H1 (cell line): Measurements from ENCODE around the gene SPATS2.
"Not testable (repeated sequence)": the region's sequence is repeated elsewhere in the genome, so short reads cannot be mapped to it uniquely, and the experiment has no call there.

Experiments used
- EZH2 ChIP-seq: fragments of 200-600 bp; sonication (generic); IDR thresholded peaks from 2 replicates; pipeline ENCODE4 v1.7.1; 2012; ENCODE audit warnings: low read depth, mild to moderate bottlenecking, moderate library complexity, low read length, inconsistent platforms; ENCODE audit not compliant: severe bottlenecking
- TBP ChIP-seq: IDR thresholded peaks from 2 replicates; pipeline ENCODE4 v1.6.1; 2011; ENCODE audit warnings: low read depth, low read length, improper control_type of control experiment

DNA sequence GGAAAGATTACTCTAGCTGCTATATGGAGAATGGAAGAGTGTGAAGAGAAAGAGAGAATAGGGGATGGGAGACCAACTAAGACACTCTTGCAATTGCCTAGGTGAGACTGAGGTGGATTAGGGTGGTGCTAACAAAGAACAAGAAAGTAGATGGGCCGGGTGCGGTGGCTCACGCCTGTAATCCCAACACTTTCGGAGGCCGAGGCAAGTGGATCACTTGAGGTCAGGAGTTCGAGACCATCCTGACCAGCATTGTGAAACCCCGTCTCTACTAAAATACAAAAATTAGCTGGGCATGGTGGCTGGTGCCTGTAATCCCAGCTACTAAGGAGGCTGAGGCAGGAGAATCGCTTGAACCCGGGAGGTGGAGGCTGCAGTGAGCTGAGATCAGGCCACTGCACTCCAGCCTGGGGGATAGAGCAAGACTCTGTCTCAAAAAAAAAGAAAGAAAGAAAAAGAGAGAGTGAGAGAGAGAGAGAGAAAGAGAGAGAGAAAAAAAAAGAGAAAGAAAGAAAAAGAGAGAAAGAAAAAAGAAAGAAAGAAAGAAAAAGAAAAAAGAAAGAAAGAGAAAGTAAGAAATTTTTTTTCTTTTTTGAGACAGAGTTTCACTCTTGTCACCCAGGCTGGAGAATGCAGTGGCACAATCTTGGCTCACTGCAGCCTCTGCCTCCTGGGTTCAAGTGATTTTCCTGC, 46.7 kb upstream of the SPATS2 start:
- TF ChIP-seq TBP, EZH2: not testable (repeated sequence)
